Measurements from ENCODE around the gene SMG5.

SMG5 gene

GRCh38 chr1:156244712-156245111, 37.9 kb downstream of the SMG5 start:
- Histone ChIP-seq H3K79me2 (no peaks in the 10 kb centered on the region), H3K4me1 (no peaks in the 10 kb centered on the region), H3K36me3 (ENCODE audit: control insufficient read depth, insufficient read depth, low read length) (no peaks in the 10 kb centered on the region), H3K27me3 (ENCODE audit: control insufficient read depth, insufficient read depth, low read length) (no peaks in the 10 kb centered on the region), H2AFZ (no peak overlapping the region), H3K4me3 (ENCODE audit: low read depth, low read length) (no peak overlapping the region), H3K4me2 (ENCODE audit: low read length) (no peak overlapping the region), H3K27ac (no peak overlapping the region), H3K9me3 (ENCODE audit: control insufficient read depth, low read length) (no peaks in the 10 kb centered on the region), H3K9ac (no peak overlapping the region)
- TF ChIP-seq, protein P1, sequence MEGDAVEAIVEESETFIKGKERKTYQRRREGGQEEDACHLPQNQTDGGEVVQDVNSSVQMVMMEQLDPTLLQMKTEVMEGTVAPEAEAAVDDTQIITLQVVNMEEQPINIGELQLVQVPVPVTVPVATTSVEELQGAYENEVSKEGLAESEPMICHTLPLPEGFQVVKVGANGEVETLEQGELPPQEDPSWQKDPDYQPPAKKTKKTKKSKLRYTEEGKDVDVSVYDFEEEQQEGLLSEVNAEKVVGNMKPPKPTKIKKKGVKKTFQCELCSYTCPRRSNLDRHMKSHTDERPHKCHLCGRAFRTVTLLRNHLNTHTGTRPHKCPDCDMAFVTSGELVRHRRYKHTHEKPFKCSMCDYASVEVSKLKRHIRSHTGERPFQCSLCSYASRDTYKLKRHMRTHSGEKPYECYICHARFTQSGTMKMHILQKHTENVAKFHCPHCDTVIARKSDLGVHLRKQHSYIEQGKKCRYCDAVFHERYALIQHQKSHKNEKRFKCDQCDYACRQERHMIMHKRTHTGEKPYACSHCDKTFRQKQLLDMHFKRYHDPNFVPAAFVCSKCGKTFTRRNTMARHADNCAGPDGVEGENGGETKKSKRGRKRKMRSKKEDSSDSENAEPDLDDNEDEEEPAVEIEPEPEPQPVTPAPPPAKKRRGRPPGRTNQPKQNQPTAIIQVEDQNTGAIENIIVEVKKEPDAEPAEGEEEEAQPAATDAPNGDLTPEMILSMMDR (IDR thresholded peaks at IDR 0.05), result no peak

DNA sequence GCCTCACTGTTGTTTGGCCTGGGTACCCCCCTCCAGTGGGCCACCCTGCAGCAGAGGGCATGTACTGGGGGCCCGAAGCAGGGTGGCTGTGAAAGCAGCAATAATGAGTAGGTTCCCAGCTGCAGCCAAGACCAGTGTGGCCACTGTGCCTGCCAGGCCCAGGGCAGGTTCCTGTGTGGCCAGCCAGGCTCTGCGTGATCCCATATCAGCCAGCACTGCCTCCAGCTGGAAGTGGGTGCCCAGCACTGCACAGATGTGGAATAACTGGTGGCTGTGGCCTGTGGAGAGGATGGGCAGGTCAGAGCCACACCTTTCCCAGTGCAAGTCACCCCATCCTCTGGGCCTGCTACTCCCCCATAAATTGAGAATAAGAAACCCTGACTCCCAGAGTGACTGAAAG, 38.5 kb downstream of the SMG5 start:
- no peaks in the 10 kb centered on the region for H3K27me3 ChIP-seq (ENCODE audit: control insufficient read depth, insufficient read depth, low read length)
- no peak overlapping the region for H2AFZ ChIP-seq
- no peak overlapping the region for H3K9ac ChIP-seq
- H3K4me2 ChIP-seq (ENCODE audit: low read length), result no peak overlapping the region
- H3K27ac ChIP-seq, result no peak overlapping the region
- no peaks in the 10 kb centered on the region for H3K36me3 ChIP-seq (ENCODE audit: control insufficient read depth, insufficient read depth, low read length)
- no peaks in the 10 kb centered on the region for H3K79me2 ChIP-seq
- no peaks in the 10 kb centered on the region for H3K4me1 ChIP-seq
- no peak overlapping the region for H3K4me3 ChIP-seq (ENCODE audit: low read depth, low read length)
- TF ChIP-seq, protein P1 (IDR thresholded peaks at IDR 0.05), result no peak
- no peaks in the 10 kb centered on the region for H3K9me3 ChIP-seq (ENCODE audit: control insufficient read depth, low read length)

DNA sequence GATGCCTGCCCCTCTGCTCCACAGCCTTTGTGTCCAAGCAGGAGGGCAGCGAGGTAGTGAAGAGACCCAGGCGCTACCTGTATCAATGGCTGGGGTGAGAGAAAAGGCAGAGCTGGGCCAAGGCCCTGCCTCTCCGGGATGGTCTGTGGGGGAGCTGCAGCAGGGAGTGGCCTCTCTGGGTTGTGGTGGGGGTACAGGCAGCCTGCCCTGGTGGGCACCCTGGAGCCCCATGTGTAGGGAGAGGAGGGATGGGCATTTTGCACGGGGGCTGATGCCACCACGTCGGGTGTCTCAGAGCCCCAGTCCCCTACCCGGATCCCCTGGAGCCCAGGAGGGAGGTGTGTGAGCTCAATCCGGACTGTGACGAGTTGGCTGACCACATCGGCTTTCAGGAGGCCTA, 39.9 kb downstream of the SMG5 start:
- H3K9me3 ChIP-seq (ENCODE audit: control insufficient read depth, low read length), result no peaks in the 10 kb centered on the region
- no peak overlapping the region for H2AFZ ChIP-seq
- no peak overlapping the region for H3K4me2 ChIP-seq (ENCODE audit: low read length)
- no peak overlapping the region for H3K4me3 ChIP-seq (ENCODE audit: low read depth, low read length)
- H3K27ac ChIP-seq, result no peak overlapping the region
- no peaks in the 10 kb centered on the region for H3K27me3 ChIP-seq (ENCODE audit: control insufficient read depth, insufficient read depth, low read length)
- no peaks in the 10 kb centered on the region for H3K36me3 ChIP-seq (ENCODE audit: control insufficient read depth, insufficient read depth, low read length)
- H3K79me2 ChIP-seq, result no peaks in the 10 kb centered on the region
- no peak overlapping the region for H3K9ac ChIP-seq
- TF ChIP-seq, protein P1 (IDR thresholded peaks at IDR 0.05), result no peak
- no peaks in the 10 kb centered on the region for H3K4me1 ChIP-seq

DNA sequence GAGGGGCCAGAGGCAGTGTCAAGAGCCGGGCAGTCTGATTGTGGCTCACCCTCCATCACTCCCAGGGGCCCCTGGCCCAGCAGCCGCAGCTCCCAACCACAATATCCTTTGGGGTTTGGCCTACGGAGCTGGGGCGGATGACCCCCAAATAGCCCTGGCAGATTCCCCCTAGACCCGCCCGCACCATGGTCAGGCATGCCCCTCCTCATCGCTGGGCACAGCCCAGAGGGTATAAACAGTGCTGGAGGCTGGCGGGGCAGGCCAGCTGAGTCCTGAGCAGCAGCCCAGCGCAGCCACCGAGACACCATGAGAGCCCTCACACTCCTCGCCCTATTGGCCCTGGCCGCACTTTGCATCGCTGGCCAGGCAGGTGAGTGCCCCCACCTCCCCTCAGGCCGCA, 40.7 kb downstream of the SMG5 start, which contains the start of gene BGLAP:
BGLAP (plus strand) TSS at position 259 of the 400 bp plus-strand sequence; CDS start at position 307, 48 bp downstream.
- Histone ChIP-seq H3K27me3 (ENCODE audit: control insufficient read depth, insufficient read depth, low read length) (no peaks in the 10 kb centered on the region), H3K4me1 (no peaks in the 10 kb centered on the region), H2AFZ (no peak within 1 kb of the TSS), H3K36me3 (ENCODE audit: control insufficient read depth, insufficient read depth, low read length) (no peaks in the 10 kb centered on the region), H3K4me3 (ENCODE audit: low read depth, low read length) (no peak within 1 kb of the TSS), H3K4me2 (ENCODE audit: low read length) (no peak within 1 kb of the TSS), H3K9ac (no peak within 1 kb of the TSS), H3K79me2 (no peaks in the 10 kb centered on the region), H3K27ac (no peak within 1 kb of the TSS), H3K9me3 (ENCODE audit: control insufficient read depth, low read length) (no peaks in the 10 kb centered on the region)
- TF ChIP-seq, protein P1 (IDR thresholded peaks at IDR 0.05), result no peak

DNA sequence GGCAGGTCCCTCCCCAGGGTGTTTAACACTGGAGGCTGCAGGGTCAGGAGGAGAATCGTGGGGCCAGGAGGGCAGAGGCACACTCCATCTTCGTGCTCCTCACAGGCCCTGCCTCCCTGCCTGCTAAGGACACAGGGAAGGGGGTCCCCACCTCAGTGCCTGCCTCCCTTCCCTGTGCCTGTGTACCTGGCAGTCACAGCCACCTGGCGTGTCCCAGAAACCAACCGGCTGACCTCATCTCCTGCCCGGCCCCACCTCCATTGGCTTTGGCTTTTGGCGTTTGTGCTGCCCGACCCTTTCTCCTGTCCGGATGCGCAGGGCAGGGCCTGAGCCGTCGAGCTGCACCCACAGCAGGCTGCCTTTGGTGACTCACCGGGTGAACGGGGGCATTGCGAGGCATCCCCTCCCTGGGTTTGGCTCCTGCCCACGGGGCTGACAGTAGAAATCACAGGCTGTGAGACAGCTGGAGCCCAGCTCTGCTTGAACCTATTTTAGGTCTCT, 41.3 kb downstream of the SMG5 start:
- Histone ChIP-seq H3K79me2 (no peaks in the 10 kb centered on the region), H3K9me3 (ENCODE audit: control insufficient read depth, low read length) (no peaks in the 10 kb centered on the region), H3K9ac (no peak overlapping the region), H3K36me3 (ENCODE audit: control insufficient read depth, insufficient read depth, low read length) (no peaks in the 10 kb centered on the region), H3K4me3 (ENCODE audit: low read depth, low read length) (no peak overlapping the region), H3K4me2 (ENCODE audit: low read length) (no peak overlapping the region), H3K27ac (no peak overlapping the region), H3K27me3 (ENCODE audit: control insufficient read depth, insufficient read depth, low read length) (no peaks in the 10 kb centered on the region), H3K4me1 (no peaks in the 10 kb centered on the region), H2AFZ (no peak overlapping the region)
- TF ChIP-seq, protein P1 (IDR thresholded peaks at IDR 0.05), result no peak
